Measurements from ENCODE around the gene APOL4.
A peak's percentile ranks its signal among the peaks of the same experiment; 100 is the strongest.

Gene APOL4

DNA sequence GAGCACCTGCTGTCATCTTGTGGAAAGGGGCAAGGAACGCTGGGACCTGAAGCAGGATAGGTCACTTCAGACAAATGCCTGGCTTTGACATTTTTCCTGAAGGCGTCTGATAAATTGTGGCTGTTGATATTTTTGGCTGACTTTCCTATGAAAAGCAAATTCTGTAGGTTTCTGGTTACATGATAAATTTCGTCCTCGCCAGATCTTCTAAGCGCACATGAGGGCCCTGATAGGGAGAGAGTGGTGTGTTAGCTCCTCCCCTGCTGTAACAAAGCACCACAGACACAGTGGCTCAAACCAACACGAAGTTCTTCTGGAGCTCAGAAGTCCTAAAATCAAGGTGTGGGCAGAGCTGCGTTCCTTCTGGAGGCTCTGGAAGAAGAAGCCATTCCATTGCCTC lies 19.6 kb downstream of the APOL4 start:
- CTCF ChIA-PET = interaction anchor here (1.0 to 8.4 kb wide), 9 partner anchors 9 to 646 kb away, joined by 3 to 88 read pairs (median 8); partner anchors contain the start of genes APOL2 and APOL3
- TF ChIP-seq, protein P1, sequence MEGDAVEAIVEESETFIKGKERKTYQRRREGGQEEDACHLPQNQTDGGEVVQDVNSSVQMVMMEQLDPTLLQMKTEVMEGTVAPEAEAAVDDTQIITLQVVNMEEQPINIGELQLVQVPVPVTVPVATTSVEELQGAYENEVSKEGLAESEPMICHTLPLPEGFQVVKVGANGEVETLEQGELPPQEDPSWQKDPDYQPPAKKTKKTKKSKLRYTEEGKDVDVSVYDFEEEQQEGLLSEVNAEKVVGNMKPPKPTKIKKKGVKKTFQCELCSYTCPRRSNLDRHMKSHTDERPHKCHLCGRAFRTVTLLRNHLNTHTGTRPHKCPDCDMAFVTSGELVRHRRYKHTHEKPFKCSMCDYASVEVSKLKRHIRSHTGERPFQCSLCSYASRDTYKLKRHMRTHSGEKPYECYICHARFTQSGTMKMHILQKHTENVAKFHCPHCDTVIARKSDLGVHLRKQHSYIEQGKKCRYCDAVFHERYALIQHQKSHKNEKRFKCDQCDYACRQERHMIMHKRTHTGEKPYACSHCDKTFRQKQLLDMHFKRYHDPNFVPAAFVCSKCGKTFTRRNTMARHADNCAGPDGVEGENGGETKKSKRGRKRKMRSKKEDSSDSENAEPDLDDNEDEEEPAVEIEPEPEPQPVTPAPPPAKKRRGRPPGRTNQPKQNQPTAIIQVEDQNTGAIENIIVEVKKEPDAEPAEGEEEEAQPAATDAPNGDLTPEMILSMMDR (IDR thresholded peaks at IDR 0.05; ENCODE audit: control extremely low read depth, extremely low read depth, low read depth, missing control alignments) = no peak
- POLR2A ChIA-PET = no interaction called here
- DNase-seq (ENCODE audit: extremely low spot score) = no peak

DNA sequence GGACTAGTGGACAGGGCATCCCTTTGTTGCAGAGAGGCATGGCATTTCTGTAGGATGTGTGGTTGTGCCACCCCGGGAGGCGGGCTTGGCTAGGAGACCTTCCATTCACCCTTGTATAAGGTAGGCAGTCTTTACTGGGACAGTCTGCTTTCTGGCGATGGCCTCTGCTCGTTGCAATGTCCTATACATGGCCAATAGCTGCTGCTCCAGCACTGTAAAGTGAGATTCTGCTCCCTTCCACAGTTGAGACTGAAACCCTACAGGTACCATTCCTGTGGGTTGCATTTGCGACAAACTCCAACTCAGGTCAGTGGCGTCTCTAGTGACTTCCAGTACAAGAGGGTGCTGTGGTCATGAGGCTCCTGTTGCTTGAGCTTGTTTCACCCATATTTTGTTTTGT lies 20.7 kb downstream of the APOL4 start:
- no peak for DNase-seq (ENCODE audit: extremely low spot score)
- TF ChIP-seq, protein P1 (IDR thresholded peaks at IDR 0.05; ENCODE audit: control extremely low read depth, extremely low read depth, low read depth, missing control alignments) = no peak
- ChIA-PET CTCF (interaction anchor here (1.0 to 8.4 kb wide), 17 partner anchors 8 to 644 kb away, joined by 3 to 88 read pairs (median 7); partner anchors contain the start of genes APOL2 and APOL3), POLR2A (no interaction called here)

DNA sequence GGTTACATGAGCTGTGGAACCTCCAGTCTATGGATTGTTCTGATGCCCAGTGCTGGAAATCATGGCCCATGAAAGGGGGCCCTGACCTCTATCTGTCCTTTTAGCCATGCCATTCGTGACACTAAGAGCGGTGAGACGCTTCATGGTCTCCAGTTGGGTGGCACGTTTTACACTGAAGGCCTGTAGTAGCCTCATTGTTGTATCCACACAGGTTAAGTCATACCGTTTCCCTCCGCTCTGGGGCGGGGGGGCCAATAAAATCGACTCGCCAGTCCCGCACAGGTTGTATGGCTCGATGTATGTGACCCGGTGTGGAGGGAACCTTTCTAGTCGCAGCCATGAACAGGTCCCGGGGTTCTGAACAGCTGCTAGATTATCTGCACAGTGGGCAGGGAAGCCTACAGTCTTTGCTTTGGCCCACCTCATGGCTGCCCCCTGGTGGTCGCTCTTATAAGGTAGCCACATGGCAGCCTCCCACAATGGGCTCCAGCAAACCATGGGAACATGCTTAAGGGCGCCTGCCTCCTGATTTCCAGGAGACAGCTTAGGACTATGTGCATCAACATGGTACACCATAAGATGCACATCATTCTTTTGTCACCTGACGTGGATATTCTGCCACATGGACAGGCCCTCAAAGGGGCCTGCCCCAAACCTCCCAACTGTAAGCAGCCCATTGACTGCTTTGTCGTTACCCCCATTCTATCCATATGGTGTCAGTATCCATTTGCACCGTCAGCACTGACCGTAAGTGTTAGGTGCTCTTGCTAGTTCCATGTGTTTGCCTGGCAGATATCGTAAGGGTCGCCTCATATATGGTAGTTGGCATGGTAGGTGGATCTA lies 21.4 kb downstream of the APOL4 start:
- ChIA-PET CTCF (interaction anchor here (0.6 to 8.4 kb wide), 20 partner anchors 9 to 114 kb away, joined by 3 to 88 read pairs (median 5); partner anchors contain the start of genes APOL2 and APOL3), POLR2A (no interaction called here)
- TF ChIP-seq, protein P1 (IDR thresholded peaks at IDR 0.05; ENCODE audit: control extremely low read depth, extremely low read depth, low read depth, missing control alignments) = peak; percentile 85
- peak; percentile 87 for DNase-seq (ENCODE audit: extremely low spot score)

DNA sequence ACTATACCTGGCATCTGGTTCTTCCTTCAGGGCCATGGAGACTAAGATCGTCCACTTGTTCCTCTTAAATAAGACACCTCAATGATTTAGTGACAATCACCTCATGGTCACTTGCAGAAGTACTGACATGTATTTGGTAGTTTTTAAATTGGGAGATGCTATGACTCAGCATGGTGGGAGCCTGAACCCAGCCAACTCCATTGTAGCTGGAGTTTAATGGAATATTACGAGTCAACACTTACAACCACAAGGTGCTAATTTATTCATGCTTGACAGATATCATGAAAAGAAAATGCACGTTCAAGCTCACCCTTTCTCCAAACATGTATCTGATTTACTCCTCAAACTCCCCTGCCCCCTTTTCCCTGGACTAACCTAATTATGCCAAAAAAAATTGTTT lies 24.4 kb downstream of the APOL4 start:
- CTCF ChIA-PET = interaction anchor here (1.2 to 8.4 kb wide), 3 partner anchors 15 to 101 kb away, joined by 6 to 88 read pairs (median 88); partner anchors contain the start of gene APOL3
- DNase-seq (ENCODE audit: extremely low spot score) = no peak
- TF ChIP-seq, protein P1 (IDR thresholded peaks at IDR 0.05; ENCODE audit: control extremely low read depth, extremely low read depth, low read depth, missing control alignments) = no peak
- POLR2A ChIA-PET = no interaction called here

DNA sequence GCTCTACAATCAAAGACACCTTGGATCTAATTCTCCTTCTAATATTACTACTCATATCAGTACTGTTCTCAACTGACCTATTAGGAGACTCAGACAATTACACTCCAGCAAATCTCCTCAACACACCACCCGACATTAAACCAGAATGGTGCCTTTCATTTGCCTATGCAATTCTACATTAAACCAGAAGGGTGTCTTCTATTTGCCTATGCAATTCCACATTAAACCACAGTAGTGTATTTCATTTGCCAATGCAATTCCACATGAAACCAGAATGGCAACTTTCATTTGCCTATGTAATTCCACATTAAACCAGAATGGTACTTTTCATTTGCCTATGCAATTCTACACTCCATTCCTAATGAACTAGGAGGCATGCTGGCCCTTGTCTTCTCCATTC lies 25.7 kb downstream of the APOL4 start:
- ChIA-PET CTCF (interaction anchor here (0.8 to 7.9 kb wide), 3 partner anchors 10 to 102 kb away, joined by 3 to 88 read pairs (median 3); partner anchors contain the start of gene APOL3), POLR2A (no interaction called here)
- TF ChIP-seq, protein P1 (IDR thresholded peaks at IDR 0.05; ENCODE audit: control extremely low read depth, extremely low read depth, low read depth, missing control alignments) = no peak
- no peak for DNase-seq (ENCODE audit: extremely low spot score)

DNA sequence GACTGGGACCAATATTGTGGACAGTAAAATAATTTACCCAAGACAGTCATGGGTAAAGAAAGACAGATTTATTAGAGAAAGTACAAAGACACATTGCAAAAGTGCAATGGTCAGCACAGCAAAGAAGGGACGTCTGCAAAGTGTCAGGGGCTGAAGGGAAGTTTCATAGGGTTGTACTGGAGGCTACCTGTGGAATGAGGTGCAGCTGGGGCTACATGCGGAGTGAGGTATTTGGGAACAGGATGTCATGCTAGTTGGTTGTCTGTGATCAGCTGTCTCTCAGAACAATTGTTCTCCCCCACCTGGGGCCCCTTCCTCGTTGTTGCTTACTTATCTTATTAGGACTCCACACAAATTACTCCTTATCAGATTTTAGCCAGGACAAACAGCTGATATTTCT lies 29.7 kb downstream of the APOL4 start:
- ChIA-PET CTCF (interaction anchor here (1.0 to 3.9 kb wide), 6 partner anchors 8 to 68 kb away, joined by 3 to 22 read pairs (median 4); partner anchors contain the start of gene APOL2), POLR2A (no interaction called here)
- DNase-seq (ENCODE audit: extremely low spot score) = no peak
- TF ChIP-seq, protein P1 (IDR thresholded peaks at IDR 0.05; ENCODE audit: control extremely low read depth, extremely low read depth, low read depth, missing control alignments) = no peak
